SK-MEL-5 (cell line): ENCODE data around the gene GPC6. TPM values are rescaled to one million over a fixed set of nuclear protein-coding genes. Genes with fewer than 3 reads are reported as not detected.
A peak's percentile ranks its signal among the peaks of the same experiment; 100 is the strongest.

Source experiments
- DNase-seq: peaks from one replicate; pipeline ENCODE4 v3.0.0-alpha.2; 2016; ENCODE audit warnings: low read depth, low spot score
- in situ Hi-C: cut with HindIII; loops from 2 replicates; pipeline ENCODE4 v1.10.0; 2016; ENCODE audit warnings: low sequenced_read_pairs, high pct_unique_total_duplicates, low pct_unique_long_range_greater_than_20kb
- total RNA-seq: library from RNA; depleted of rRNA; stranded (reverse); fragments of >200 nt; shearing (Covaris generic); gene quantifications from 2 replicates; pipeline ENCODE4 v1.2.3, GENCODE V29; 2014

GPC6 gene
- total RNA-seq, 1 experiment from 2014 or later: 6.6 TPM

GRCh38 chr13:94109715-94110374, 883.2 kb downstream of the GPC6 start:
- in situ Hi-C loops: no loop called here

GRCh38 chr13:94112227-94112626, 885.6 kb downstream of the GPC6 start:
- in situ Hi-C loops: no loop called here
- no peak for DNase-seq

More at GRCh38 chr13:94109715-94110374, 883.2 kb downstream of the GPC6 start:
- no peak for DNase-seq

- DNase-seq: no peak
- in situ Hi-C loops: no loop called here
These were observed 886.1 kb downstream of the GPC6 start for GRCh38 chr13:94112731-94113130.

GRCh38 chr13:94113245-94113644, 886.6 kb downstream of the GPC6 start:
- DNase-seq: no peak
- in situ Hi-C loops: no loop called here

- in situ Hi-C loops: no loop called here
- peak; percentile 81 for DNase-seq
These were observed 887.6 kb downstream of the GPC6 start for GRCh38 chr13:94114166-94114565.

GRCh38 chr13:94115054-94115453, 888.4 kb downstream of the GPC6 start:
- no peak for DNase-seq

GRCh38 chr13:94119360-94119936, 892.8 kb downstream of the GPC6 start:
- DNase-seq: no peak
- in situ Hi-C loops: no loop called here

More at GRCh38 chr13:94115054-94115453, 888.4 kb downstream of the GPC6 start:
- in situ Hi-C loops: no loop called here

GRCh38 chr13:94120878-94121277, 894.3 kb downstream of the GPC6 start:
- no peak for DNase-seq
- in situ Hi-C loops: no loop called here

GRCh38 chr13:94121686-94122085, 895.1 kb downstream of the GPC6 start:
- DNase-seq: no peak

GRCh38 chr13:94122300-94122915, 895.8 kb downstream of the GPC6 start:
- in situ Hi-C loops: no loop called here

More at GRCh38 chr13:94121686-94122085, 895.1 kb downstream of the GPC6 start:
- in situ Hi-C loops: no loop called here

GRCh38 chr13:94123557-94123956, 897.0 kb downstream of the GPC6 start:
- DNase-seq: no peak
- in situ Hi-C loops: no loop called here

More at GRCh38 chr13:94122300-94122915, 895.8 kb downstream of the GPC6 start:
- DNase-seq: no peak

GRCh38 chr13:94128430-94128829, 901.8 kb downstream of the GPC6 start:
- no peak for DNase-seq
- in situ Hi-C loops: no loop called here

- in situ Hi-C loops: no loop called here
- DNase-seq: no peak
These were observed 902.9 kb downstream of the GPC6 start for GRCh38 chr13:94129490-94129894.

GRCh38 chr13:94138831-94139230, 912.2 kb downstream of the GPC6 start:
- in situ Hi-C loops: no loop called here
- no peak for DNase-seq

GRCh38 chr13:94139393-94139995, 912.9 kb downstream of the GPC6 start:
- in situ Hi-C loops: no loop called here
- DNase-seq: no peak

- in situ Hi-C loops: no loop called here
- DNase-seq: no peak
These were observed 913.4 kb downstream of the GPC6 start for GRCh38 chr13:94140027-94140426.

GRCh38 chr13:94140511-94140910, 913.9 kb downstream of the GPC6 start:
- DNase-seq: no peak
- in situ Hi-C loops: no loop called here

GRCh38 chr13:94143624-94144350, 917.2 kb downstream of the GPC6 start:
- in situ Hi-C loops: no loop called here
- DNase-seq: no peak
